Measurements from ENCODE around the gene NOS1.

NOS1 gene

GRCh38 chr12:117172168-117172567 is 189.3 kb downstream of the NOS1 start:
- no peak for DNase-seq (ENCODE audit: low read depth)

GRCh38 chr12:117171499-117172162 is 189.8 kb downstream of the NOS1 start:
- no peak for DNase-seq (ENCODE audit: low read depth)

- no peak for DNase-seq (ENCODE audit: low read depth)
These were observed 191.9 kb downstream of the NOS1 start for GRCh38 chr12:117169548-117169947.

GRCh38 chr12:117168976-117169375 is 192.4 kb downstream of the NOS1 start:
- DNase-seq (ENCODE audit: low read depth), result no peak

- no peak for DNase-seq (ENCODE audit: low read depth)
These were observed 193.7 kb downstream of the NOS1 start for GRCh38 chr12:117167769-117168168.

- DNase-seq (ENCODE audit: low read depth), result no peak
These were observed 195.3 kb downstream of the NOS1 start for GRCh38 chr12:117166107-117166506.

- no peak for DNase-seq (ENCODE audit: low read depth)
These were observed 196.1 kb downstream of the NOS1 start for GRCh38 chr12:117165342-117165741.

- no peak for DNase-seq (ENCODE audit: low read depth)
These were observed 198.8 kb downstream of the NOS1 start for GRCh38 chr12:117162633-117163032.

- DNase-seq (ENCODE audit: low read depth), result no peak
These were observed 199.3 kb downstream of the NOS1 start for GRCh38 chr12:117162167-117162539.

- DNase-seq (ENCODE audit: low read depth), result no peak
These were observed 199.8 kb downstream of the NOS1 start for GRCh38 chr12:117161460-117162166.

- DNase-seq (ENCODE audit: low read depth), result no peak
These were observed 201.8 kb downstream of the NOS1 start for GRCh38 chr12:117159674-117160073.

GRCh38 chr12:117158911-117159553 is 202.4 kb downstream of the NOS1 start:
- DNase-seq (ENCODE audit: low read depth), result no peak

Data from stimulated activated CD8-positive, alpha-beta memory T cell treated with anti-CD3 and anti-CD28 coated beads, Interleukin-12 subunit alpha, Interleukin-12 subunit beta, amount 100 ng/mL, for 4 hours (primary cell).